Measurements from ENCODE around the gene TTC3. TPM values are rescaled to one million over a fixed set of nuclear protein-coding genes. Genes with fewer than 3 reads are reported as not detected.

The TTC3 gene
- polyA plus RNA-seq, 2 donors: 16.9 to 17.4 TPM

DNA sequence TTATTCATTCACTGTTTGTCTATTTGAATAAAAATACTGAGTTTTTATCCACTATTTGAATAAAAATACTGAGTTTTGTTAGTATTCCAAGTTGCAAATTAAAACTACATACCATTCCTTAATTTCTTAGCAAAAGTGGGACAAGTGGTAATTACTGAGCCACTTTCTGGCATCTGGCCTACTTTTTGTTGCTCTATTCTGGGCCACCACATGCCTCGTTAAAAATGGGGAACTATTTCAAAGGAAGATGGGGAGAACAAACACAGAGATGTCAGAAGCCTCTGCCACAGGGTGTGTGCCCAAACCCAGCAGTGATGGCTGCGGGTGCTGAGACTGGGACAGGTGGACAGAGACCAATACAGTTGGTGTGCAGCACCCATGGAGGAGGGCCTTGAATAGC is 14.8 kb upstream of the TTC3 start:
- Histone ChIP-seq H3K9me3 (ENCODE audit: control insufficient read depth in 2 of 2, insufficient read depth in 1 of 2, low read depth in 1 of 2, low read length in 1 of 2) (no peaks in the 10 kb centered on the region), H3K27me3 (ENCODE audit: control insufficient read depth in 1 of 2, insufficient read depth in 2 of 2, low read length in 2 of 2) (no peaks in the 10 kb centered on the region), H3K27ac (ENCODE audit: low read depth in 2 of 2, low read length in 1 of 2) (no peak overlapping the region), H3K36me3 (ENCODE audit: control insufficient read depth in 2 of 2, insufficient read depth in 2 of 2, low read length in 1 of 2) (no peaks in the 10 kb centered on the region), H3K4me3 (ENCODE audit: low read depth in 1 of 2, low read length in 2 of 2) (no peak overlapping the region), H3K4me1 (ENCODE audit: control insufficient read depth in 2 of 2, insufficient read depth in 2 of 2, low read length in 1 of 2) (no peaks in the 10 kb centered on the region)
- 60 to 67% methylated on average over 2 of the region's 2 CpGs for WGBS, 2 donors

DNA sequence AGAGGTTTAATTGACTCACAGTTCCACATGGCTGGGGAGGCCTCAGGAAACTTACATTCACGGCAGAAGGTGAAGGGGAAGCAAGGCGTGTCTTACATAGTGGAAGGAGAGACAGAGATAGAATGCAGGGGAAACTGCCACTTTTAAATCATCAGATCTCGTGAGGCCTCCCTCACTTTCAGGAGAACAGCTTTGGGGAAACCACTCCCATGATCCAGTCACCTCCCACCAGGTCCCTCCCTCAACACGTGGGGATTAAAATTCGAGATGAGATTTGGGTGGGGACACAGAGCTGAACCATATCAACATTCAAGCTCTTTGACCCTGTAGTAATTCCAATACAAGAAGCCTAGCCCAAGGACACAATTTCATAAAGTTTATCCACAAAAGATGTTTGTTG is 13.9 kb upstream of the TTC3 start:
- Histone ChIP-seq H3K4me3 (ENCODE audit: low read depth in 1 of 2, low read length in 2 of 2) (no peak overlapping the region), H3K27ac (ENCODE audit: low read depth in 2 of 2, low read length in 1 of 2) (no peak overlapping the region), H3K4me1 (ENCODE audit: control insufficient read depth in 2 of 2, insufficient read depth in 2 of 2, low read length in 1 of 2) (no peaks in the 10 kb centered on the region), H3K9me3 (ENCODE audit: control insufficient read depth in 2 of 2, insufficient read depth in 1 of 2, low read depth in 1 of 2, low read length in 1 of 2) (no peaks in the 10 kb centered on the region), H3K27me3 (ENCODE audit: control insufficient read depth in 1 of 2, insufficient read depth in 2 of 2, low read length in 2 of 2) (no peaks in the 10 kb centered on the region), H3K36me3 (ENCODE audit: control insufficient read depth in 2 of 2, insufficient read depth in 2 of 2, low read length in 1 of 2) (no peaks in the 10 kb centered on the region)
- WGBS, 2 donors: 68 to 69% methylated on average over 5 of the region's 5 CpGs

DNA sequence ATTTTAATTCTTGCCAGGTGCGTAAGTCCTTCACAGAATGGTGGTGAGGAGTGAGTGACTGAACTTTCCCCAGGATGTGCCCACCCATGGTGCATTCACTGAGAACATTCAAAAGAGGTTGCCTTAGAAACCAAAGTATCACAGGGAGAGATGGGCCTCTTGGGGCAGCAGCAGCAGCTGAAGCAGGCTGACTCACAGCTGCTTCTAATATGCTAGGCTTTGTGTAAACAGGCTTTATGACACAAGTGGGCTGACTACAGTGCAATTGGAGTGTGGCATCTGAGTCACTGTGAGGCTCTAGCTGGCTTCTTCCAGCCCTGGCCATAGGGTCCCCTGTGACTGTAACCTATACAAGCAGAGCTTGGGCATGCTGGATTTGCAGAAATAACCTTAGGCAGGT is 12.8 kb upstream of the TTC3 start:
- no peaks in the 10 kb centered on the region for H3K4me1 ChIP-seq (ENCODE audit: control insufficient read depth in 2 of 2, insufficient read depth in 2 of 2, low read length in 1 of 2)
- 77 to 92% methylated on average over 1 of the region's 1 CpG for WGBS, 2 donors
- no peaks in the 10 kb centered on the region for H3K36me3 ChIP-seq (ENCODE audit: control insufficient read depth in 2 of 2, insufficient read depth in 2 of 2, low read length in 1 of 2)
- no peaks in the 10 kb centered on the region for H3K27me3 ChIP-seq (ENCODE audit: control insufficient read depth in 1 of 2, insufficient read depth in 2 of 2, low read length in 2 of 2)
- no peak overlapping the region for H3K4me3 ChIP-seq (ENCODE audit: low read depth in 1 of 2, low read length in 2 of 2)
- H3K27ac ChIP-seq (ENCODE audit: low read depth in 2 of 2, low read length in 1 of 2): no peak overlapping the region
- no peaks in the 10 kb centered on the region for H3K9me3 ChIP-seq (ENCODE audit: control insufficient read depth in 2 of 2, insufficient read depth in 1 of 2, low read depth in 1 of 2, low read length in 1 of 2)

DNA sequence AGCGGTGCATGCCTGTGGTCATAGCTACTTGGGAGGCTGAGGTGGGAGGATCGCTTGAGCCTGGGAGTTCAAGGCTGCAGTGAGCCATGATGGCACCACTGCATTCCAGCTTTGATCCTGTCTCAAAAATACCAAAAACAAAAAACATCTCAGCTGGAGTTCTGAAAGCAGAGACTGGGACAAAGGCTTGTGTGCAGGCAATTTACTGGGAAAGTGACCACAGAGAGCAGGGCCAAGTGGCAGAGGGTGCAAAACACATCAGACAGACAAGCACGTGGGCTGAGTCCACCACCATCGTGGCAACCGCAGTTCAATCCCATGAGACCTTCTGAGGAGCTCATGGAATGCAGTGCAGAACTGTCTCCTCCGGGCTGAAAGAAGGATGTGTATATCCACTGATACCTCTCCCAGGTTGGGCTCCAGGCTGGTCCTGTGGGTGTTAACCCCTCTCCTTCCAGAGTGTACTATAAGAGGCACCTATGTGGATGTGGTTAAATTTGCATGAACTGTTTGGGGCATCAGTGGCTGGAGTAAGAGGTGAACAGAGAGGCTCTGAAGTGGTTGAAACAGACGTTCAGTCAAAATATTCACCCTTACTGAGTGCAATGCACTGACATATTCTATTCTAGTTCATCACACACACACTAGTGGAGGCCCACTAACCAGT is 11.0 kb upstream of the TTC3 start:
- no peak overlapping the region for H3K27ac ChIP-seq (ENCODE audit: low read depth in 2 of 2, low read length in 1 of 2)
- H3K36me3 ChIP-seq (ENCODE audit: control insufficient read depth in 2 of 2, insufficient read depth in 2 of 2, low read length in 1 of 2): no peaks in the 10 kb centered on the region
- WGBS, 2 donors: 80 to 81% methylated on average over 7 of the region's 7 CpGs
- H3K4me3 ChIP-seq (ENCODE audit: low read depth in 1 of 2, low read length in 2 of 2): no peak overlapping the region
- H3K9me3 ChIP-seq (ENCODE audit: control insufficient read depth in 2 of 2, insufficient read depth in 1 of 2, low read depth in 1 of 2, low read length in 1 of 2): no peaks in the 10 kb centered on the region
- H3K4me1 ChIP-seq (ENCODE audit: control insufficient read depth in 2 of 2, insufficient read depth in 2 of 2, low read length in 1 of 2): no peaks in the 10 kb centered on the region
- H3K27me3 ChIP-seq (ENCODE audit: control insufficient read depth in 1 of 2, insufficient read depth in 2 of 2, low read length in 2 of 2): no peaks in the 10 kb centered on the region

DNA sequence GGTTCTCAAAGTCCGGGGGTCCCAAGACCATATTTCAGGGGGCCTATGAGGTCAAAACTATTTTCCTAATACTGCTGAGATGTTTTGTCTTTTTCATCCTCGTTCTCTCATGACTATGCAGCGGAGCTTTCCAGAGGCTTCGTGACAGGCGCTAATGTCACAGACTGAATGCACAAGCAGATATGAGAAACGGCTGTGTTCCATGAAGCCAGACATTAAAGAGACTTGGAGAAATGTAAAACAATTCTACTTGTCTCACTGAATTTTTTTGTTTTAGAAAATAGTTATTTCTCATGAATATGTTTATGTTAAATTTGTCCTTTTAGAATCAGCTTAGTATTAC is 10.5 kb upstream of the TTC3 start:
- WGBS, 2 donors: 88 to 89% methylated on average over 6 of the region's 6 CpGs

DNA sequence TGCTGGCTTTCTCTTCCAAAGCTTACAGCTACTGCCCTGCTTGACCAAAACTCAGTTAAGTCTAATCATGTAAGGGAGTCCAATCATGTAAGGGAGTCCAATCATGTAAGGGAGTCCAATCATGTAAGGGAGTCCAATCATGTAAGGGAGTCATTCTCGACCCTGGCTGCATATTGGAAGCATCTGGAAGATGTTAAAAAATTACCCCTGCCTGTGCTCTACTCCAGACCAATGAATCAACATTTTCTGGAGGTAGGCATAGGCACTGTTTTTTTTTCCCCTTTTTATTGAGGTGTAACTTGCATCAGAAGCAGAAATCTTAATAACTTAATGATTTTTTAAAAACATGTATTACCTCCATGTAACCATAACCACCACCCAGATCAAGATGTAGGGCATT is 9.6 kb upstream of the TTC3 start:
- Histone ChIP-seq H3K27me3 (ENCODE audit: control insufficient read depth in 1 of 2, insufficient read depth in 2 of 2, low read length in 2 of 2) (no peaks in the 10 kb centered on the region), H3K9me3 (ENCODE audit: control insufficient read depth in 2 of 2, insufficient read depth in 1 of 2, low read depth in 1 of 2, low read length in 1 of 2) (no peaks in the 10 kb centered on the region), H3K4me1 (ENCODE audit: control insufficient read depth in 2 of 2, insufficient read depth in 2 of 2, low read length in 1 of 2) (no peaks in the 10 kb centered on the region), H3K36me3 (ENCODE audit: control insufficient read depth in 2 of 2, insufficient read depth in 2 of 2, low read length in 1 of 2) (no peaks in the 10 kb centered on the region), H3K4me3 (ENCODE audit: low read depth in 1 of 2, low read length in 2 of 2) (no peak overlapping the region), H3K27ac (ENCODE audit: low read depth in 2 of 2, low read length in 1 of 2) (no peak overlapping the region)
- WGBS, 2 donors: 78 to 85% methylated on average over 1 of the region's 1 CpG

More for the DNA sequence above, 10.5 kb upstream of the TTC3 start:
- Histone ChIP-seq H3K9me3 (ENCODE audit: control insufficient read depth in 2 of 2, insufficient read depth in 1 of 2, low read depth in 1 of 2, low read length in 1 of 2) (no peaks in the 10 kb centered on the region), H3K4me3 (ENCODE audit: low read depth in 1 of 2, low read length in 2 of 2) (no peak overlapping the region), H3K36me3 (ENCODE audit: control insufficient read depth in 2 of 2, insufficient read depth in 2 of 2, low read length in 1 of 2) (no peaks in the 10 kb centered on the region), H3K27me3 (ENCODE audit: control insufficient read depth in 1 of 2, insufficient read depth in 2 of 2, low read length in 2 of 2) (no peaks in the 10 kb centered on the region), H3K27ac (ENCODE audit: low read depth in 2 of 2, low read length in 1 of 2) (no peak overlapping the region), H3K4me1 (ENCODE audit: control insufficient read depth in 2 of 2, insufficient read depth in 2 of 2, low read length in 1 of 2) (no peaks in the 10 kb centered on the region)

DNA sequence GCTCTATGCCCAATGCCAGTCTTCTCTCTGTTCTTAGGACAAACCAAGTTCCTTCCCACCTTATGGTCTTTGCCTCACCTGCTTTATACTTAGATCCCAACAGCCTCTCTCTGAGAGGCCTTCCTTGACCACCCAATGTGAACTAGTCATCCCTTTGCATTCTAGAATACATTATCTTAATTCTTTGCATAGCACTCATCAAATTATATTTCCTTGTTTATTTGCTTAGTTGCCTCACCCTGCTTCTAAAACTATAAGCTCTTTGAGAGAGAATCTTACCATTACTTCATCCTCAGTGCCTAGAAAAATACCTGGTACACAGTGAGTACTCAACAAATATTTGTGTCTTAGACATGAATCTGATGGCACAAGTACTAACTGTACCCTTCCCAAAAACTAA is 8.2 kb upstream of the TTC3 start:
- Histone ChIP-seq H3K4me1 (ENCODE audit: control insufficient read depth in 2 of 2, insufficient read depth in 2 of 2, low read length in 1 of 2) (no peaks in the 10 kb centered on the region), H3K9me3 (ENCODE audit: control insufficient read depth in 2 of 2, insufficient read depth in 1 of 2, low read depth in 1 of 2, low read length in 1 of 2) (no peaks in the 10 kb centered on the region), H3K27me3 (ENCODE audit: control insufficient read depth in 1 of 2, insufficient read depth in 2 of 2, low read length in 2 of 2) (no peaks in the 10 kb centered on the region), H3K27ac (ENCODE audit: low read depth in 2 of 2, low read length in 1 of 2) (no peak overlapping the region), H3K4me3 (ENCODE audit: low read depth in 1 of 2, low read length in 2 of 2) (no peak overlapping the region), H3K36me3 (ENCODE audit: control insufficient read depth in 2 of 2, insufficient read depth in 2 of 2, low read length in 1 of 2) (no peaks in the 10 kb centered on the region)

DNA sequence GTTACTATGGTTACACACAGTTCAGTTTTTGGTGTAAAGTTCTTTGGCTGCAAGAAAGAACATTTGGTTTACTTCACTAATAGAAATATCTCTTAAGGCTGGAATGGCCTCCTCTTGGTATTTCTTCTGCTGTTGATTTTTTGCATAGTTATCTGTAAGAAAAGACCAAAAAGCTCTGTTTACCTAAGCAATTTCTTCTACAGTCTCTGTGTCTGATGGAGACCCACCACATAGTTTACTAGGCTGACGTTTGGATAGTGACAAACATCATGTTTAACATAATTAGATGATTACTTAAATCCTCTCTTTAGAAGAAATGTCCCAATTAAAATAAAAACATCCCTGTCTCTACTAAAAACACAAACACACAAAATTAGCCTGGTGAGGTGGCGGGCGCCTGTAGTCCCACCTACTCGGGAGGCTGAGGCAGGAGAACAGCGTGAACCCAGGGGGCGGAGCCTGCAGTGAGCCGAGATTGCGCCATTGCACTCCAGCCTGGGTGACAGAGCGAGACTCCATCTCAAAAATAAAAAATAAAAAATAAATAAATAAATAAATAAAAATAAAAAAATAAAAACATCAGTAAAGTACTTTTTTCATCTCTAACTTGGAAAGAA is 7.4 kb upstream of the TTC3 start:
- H3K4me1 ChIP-seq (ENCODE audit: control insufficient read depth in 2 of 2, insufficient read depth in 2 of 2, low read length in 1 of 2): no peaks in the 10 kb centered on the region
- no peaks in the 10 kb centered on the region for H3K9me3 ChIP-seq (ENCODE audit: control insufficient read depth in 2 of 2, insufficient read depth in 1 of 2, low read depth in 1 of 2, low read length in 1 of 2)
- H3K4me3 ChIP-seq (ENCODE audit: low read depth in 1 of 2, low read length in 2 of 2): no peak overlapping the region
- no peak overlapping the region for H3K27ac ChIP-seq (ENCODE audit: low read depth in 2 of 2, low read length in 1 of 2)
- H3K36me3 ChIP-seq (ENCODE audit: control insufficient read depth in 2 of 2, insufficient read depth in 2 of 2, low read length in 1 of 2): no peaks in the 10 kb centered on the region
- WGBS, 2 donors: 95 to 96% methylated on average over 9 of the region's 9 CpGs
- H3K27me3 ChIP-seq (ENCODE audit: control insufficient read depth in 1 of 2, insufficient read depth in 2 of 2, low read length in 2 of 2): no peaks in the 10 kb centered on the region

DNA sequence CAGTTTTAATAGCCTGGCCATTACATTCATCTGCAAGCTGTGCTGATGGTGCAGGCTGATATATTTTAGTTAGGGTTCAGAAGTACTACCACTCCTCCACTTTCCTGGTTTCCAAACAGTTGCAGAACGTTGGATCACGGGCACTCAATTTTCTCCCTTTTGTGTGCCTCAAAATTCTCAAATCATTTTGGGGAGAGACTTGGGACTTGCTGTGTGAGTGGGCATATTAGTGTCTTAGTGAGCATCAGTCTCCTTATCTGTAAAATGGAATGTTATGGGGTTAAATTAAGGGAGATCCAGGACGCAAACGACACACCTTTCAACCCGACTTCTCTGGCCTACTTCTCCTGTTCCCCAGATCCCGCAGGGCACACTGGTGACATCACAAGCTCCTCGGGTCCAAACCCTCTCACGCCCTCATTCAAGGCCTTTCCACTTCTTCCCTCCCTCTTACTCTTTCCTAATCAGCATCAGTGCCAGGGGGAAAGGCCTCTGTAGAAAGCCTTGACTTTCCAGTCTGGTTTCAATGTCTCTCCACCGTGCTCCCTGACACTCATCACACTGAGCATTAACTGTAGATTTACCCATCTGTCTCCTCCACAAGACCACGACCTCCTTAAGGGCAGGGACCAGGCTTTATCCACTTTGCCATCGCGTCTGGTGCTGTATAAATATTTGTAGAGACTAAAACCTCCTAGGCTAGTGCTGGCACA is 1.3 kb upstream of the TTC3 start:
- H3K36me3 ChIP-seq (ENCODE audit: control insufficient read depth in 2 of 2, insufficient read depth in 2 of 2, low read length in 1 of 2): no peaks in the 10 kb centered on the region
- H3K27ac ChIP-seq (ENCODE audit: low read depth in 2 of 2, low read length in 1 of 2): peak overlapping the region; percentile 99
- H3K27me3 ChIP-seq (ENCODE audit: control insufficient read depth in 1 of 2, insufficient read depth in 2 of 2, low read length in 2 of 2): no peaks in the 10 kb centered on the region
- WGBS, 2 donors: 13 to 20% methylated on average over 12 of the region's 12 CpGs
- no peaks in the 10 kb centered on the region for H3K9me3 ChIP-seq (ENCODE audit: control insufficient read depth in 2 of 2, insufficient read depth in 1 of 2, low read depth in 1 of 2, low read length in 1 of 2)
- H3K4me1 ChIP-seq (ENCODE audit: control insufficient read depth in 2 of 2, insufficient read depth in 2 of 2, low read length in 1 of 2): no peaks in the 10 kb centered on the region
- peak overlapping the region; percentile 63 to 77 for H3K4me3 ChIP-seq (ENCODE audit: low read depth in 1 of 2, low read length in 2 of 2)
